H9 (cell line): ENCODE data around the gene WNT10A. TPM values are rescaled to one million over a fixed set of nuclear protein-coding genes. Genes with fewer than 3 reads are reported as not detected.

ENCODE experiments used
- DNase-seq: peaks from one replicate; pipeline ENCODE4 v3.0.0-alpha.2; 2017
- H2AFZ ChIP-seq: one replicate; pipeline ENCODE4 v1.6.1; 2013; ENCODE audit warnings: mild to moderate bottlenecking, low read length, control low read depth, moderate library complexity
- H2AK5ac ChIP-seq: 2 replicates; pipeline ENCODE4 v1.6.1; 2013; ENCODE audit warnings: low read length, control low read depth, mixed read lengths; ENCODE audit not compliant: insufficient read length
- H2BK120ac ChIP-seq: one replicate; pipeline ENCODE4 v1.6.1; 2013; ENCODE audit warnings: low read depth, mild to moderate bottlenecking, low read length, control low read depth, inconsistent platforms; ENCODE audit not compliant: poor library complexity, severe bottlenecking
- H2BK12ac ChIP-seq: 2 replicates; pipeline ENCODE4 v1.6.1; 2013; ENCODE audit warnings: low read length, control low read depth, mixed read lengths, low read depth; ENCODE audit not compliant: insufficient read length
- H2BK15ac ChIP-seq: 2 replicates; pipeline ENCODE4 v1.6.1; 2013; ENCODE audit warnings: low read depth, low read length, control low read depth
- H2BK20ac ChIP-seq: one replicate; pipeline ENCODE4 v1.6.1; 2013; ENCODE audit warnings: low read depth, mild to moderate bottlenecking, low read length, control low read depth, inconsistent platforms; ENCODE audit not compliant: poor library complexity, severe bottlenecking
- H2BK5ac ChIP-seq: 2 replicates; pipeline ENCODE4 v1.6.1; 2013; ENCODE audit warnings: low read length, control low read depth, mixed read lengths; ENCODE audit not compliant: insufficient read length
- H3K14ac ChIP-seq: 2 replicates; pipeline ENCODE4 v1.6.1; 2013; ENCODE audit warnings: low read length, control low read depth; ENCODE audit not compliant: insufficient read depth
- H3K18ac ChIP-seq: 2 replicates; pipeline ENCODE4 v1.6.1; 2013; ENCODE audit warnings: low read depth, mild to moderate bottlenecking, mixed read lengths, low read length, control low read depth; ENCODE audit not compliant: insufficient read length
- H3K23ac ChIP-seq: 2 replicates; pipeline ENCODE4 v1.6.1; 2013; ENCODE audit warnings: low read length, control low read depth, mixed read lengths, low read depth; ENCODE audit not compliant: insufficient read length
- H3K23me2 ChIP-seq: 2 replicates; pipeline ENCODE4 v1.6.1; 2013; ENCODE audit warnings: low read depth, mild to moderate bottlenecking, mixed read lengths, low read length, control low read depth; ENCODE audit not compliant: insufficient read length, poor library complexity, severe bottlenecking
- H3K27ac ChIP-seq: 2 replicates; pipeline ENCODE4 v1.5.1; 2013; ENCODE audit warnings: low read length, control low read depth, mixed read lengths, low read depth; ENCODE audit not compliant: insufficient read length
- H3K27me3 ChIP-seq: 2 replicates; pipeline ENCODE4 v1.6.1; 2013; ENCODE audit warnings: low read length, control low read depth, inconsistent platforms; ENCODE audit not compliant: insufficient read depth
- H3K4ac ChIP-seq: 2 replicates; pipeline ENCODE4 v1.6.1; 2013; ENCODE audit warnings: low read depth, mild to moderate bottlenecking, control low read depth, inconsistent platforms, low read length, moderate library complexity
- H3K4me1 ChIP-seq: 2 replicates; pipeline ENCODE4 v1.6.1; 2013; ENCODE audit warnings: low read length, control low read depth, inconsistent platforms; ENCODE audit not compliant: insufficient read depth
- H3K4me2 ChIP-seq: 2 replicates; pipeline ENCODE4 v1.6.1; 2013; ENCODE audit warnings: low read length, control low read depth, mixed read lengths; ENCODE audit not compliant: insufficient read length, insufficient read depth
- H3K56ac ChIP-seq: 2 replicates; pipeline ENCODE4 v1.6.1; 2013; ENCODE audit warnings: low read depth, mild to moderate bottlenecking, mixed read lengths, low read length, control low read depth; ENCODE audit not compliant: insufficient read length
- H3K79me1 ChIP-seq: 2 replicates; pipeline ENCODE4 v1.6.1; 2013; ENCODE audit warnings: low read depth, mild to moderate bottlenecking, moderate library complexity, low read length, control low read depth, inconsistent platforms; ENCODE audit not compliant: insufficient read depth, poor library complexity, severe bottlenecking
- H3K79me2 ChIP-seq: 2 replicates; pipeline ENCODE4 v1.6.1; 2013; ENCODE audit warnings: low read length, control low read depth, inconsistent platforms; ENCODE audit not compliant: insufficient read depth
- H3K9ac ChIP-seq: 2 replicates; pipeline ENCODE4 v1.6.1; 2013; ENCODE audit warnings: low read length, control low read depth, mixed read lengths; ENCODE audit not compliant: insufficient read length; ENCODE audit errors: extremely low read depth
- H3K9me3 ChIP-seq: one replicate; pipeline ENCODE4 v1.6.1; 2013; ENCODE audit warnings: low read depth, low read length, inconsistent platforms; ENCODE audit not compliant: control insufficient read depth
- H3T11ph ChIP-seq: one replicate; pipeline ENCODE4 v1.6.1; 2013; ENCODE audit warnings: mild to moderate bottlenecking, low read length, control low read depth, inconsistent platforms
- H4K20me1 ChIP-seq: one replicate; pipeline ENCODE4 v1.6.1; 2013; ENCODE audit not compliant: control insufficient read depth, insufficient read length, insufficient read depth
- H4K5ac ChIP-seq: 2 replicates; pipeline ENCODE4 v1.6.1; 2013; ENCODE audit warnings: low read depth, mild to moderate bottlenecking, mixed read lengths, low read length, control low read depth; ENCODE audit not compliant: insufficient read length
- H4K8ac ChIP-seq: replicated peaks from 2 replicates; pipeline ENCODE4 v1.6.1; 2013; ENCODE audit warnings: low read length, control low read depth, mixed read lengths, low read depth; ENCODE audit not compliant: insufficient read length
- H4K91ac ChIP-seq: 2 replicates; pipeline ENCODE4 v1.6.1; 2013; ENCODE audit warnings: low read depth, mild to moderate bottlenecking, moderate library complexity, mixed read lengths, low read length, control low read depth; ENCODE audit not compliant: insufficient read length
- H3K27ac Mint-ChIP-seq, 3 experiments: 2 replicates in 2 of 3; 3 replicates in 1 of 3; pipeline ENCODE4 v1.8.0; 2020 to 2021; ENCODE audit warnings: mixed read lengths in 3 of 3, mild to moderate bottlenecking in 1 of 3, moderate library complexity in 1 of 3
- H3K27me3 Mint-ChIP-seq: 2 replicates; pipeline ENCODE4 v1.8.0; 2021; ENCODE audit warnings: low read depth, mild to moderate bottlenecking, moderate library complexity, mixed read lengths
- H3K36me3 Mint-ChIP-seq, 3 experiments: 2 replicates in 2 of 3; 3 replicates in 1 of 3; pipeline ENCODE4 v1.8.0; 2020 to 2021; ENCODE audit warnings: low read depth in 3 of 3, mixed read lengths in 3 of 3; ENCODE audit not compliant: insufficient read depth in 1 of 3
- H3K4me1 Mint-ChIP-seq, 2 experiments: 2 replicates each; pipeline ENCODE4 v1.8.0; 2020; ENCODE audit warnings: mixed read lengths in 2 of 2
- H3K4me3 Mint-ChIP-seq, 2 experiments: 2 replicates in 1 of 2; 3 replicates in 1 of 2; pipeline ENCODE4 v1.8.0; 2020 to 2021; ENCODE audit warnings: mild to moderate bottlenecking in 2 of 2, mixed read lengths in 2 of 2, moderate library complexity in 1 of 2
- H3K9me3 Mint-ChIP-seq, 2 experiments: 2 replicates in 1 of 2; 3 replicates in 1 of 2; pipeline ENCODE4 v1.8.0; 2020; ENCODE audit warnings: mild to moderate bottlenecking in 2 of 2, mixed read lengths in 2 of 2, moderate library complexity in 1 of 2
- WGBS: extraction: QIAGEN DNeasy Blood & Tissue Kit; methylation state at CpG from one replicate; pipeline ENCODE4 v1.1.7; 2013; ENCODE audit warnings: missing lambda C conversion rate, low lambda C conversion rate, mixed read lengths; ENCODE audit not compliant: insufficient read length; ENCODE audit errors: extremely low coverage; 5-methylcytosine and 5-hydroxymethylcytosine counted together
- total RNA-seq: library from RNA; stranded (reverse); gene quantifications from 2 replicates; pipeline ENCODE4 v1.2.1, GENCODE V29; 2021
- TF ChIP-seq, protein P1 (sequence below): fragments of 200-600 bp; sonication (generic); conservative IDR thresholded peaks from 3 replicates; pipeline ENCODE4 v1.8.0; 2021; ENCODE audit warnings: antibody characterized with exemption, mild to moderate bottlenecking

The WNT10A gene
- total RNA-seq, 1 experiment from 2014 or later = not detected

DNA sequence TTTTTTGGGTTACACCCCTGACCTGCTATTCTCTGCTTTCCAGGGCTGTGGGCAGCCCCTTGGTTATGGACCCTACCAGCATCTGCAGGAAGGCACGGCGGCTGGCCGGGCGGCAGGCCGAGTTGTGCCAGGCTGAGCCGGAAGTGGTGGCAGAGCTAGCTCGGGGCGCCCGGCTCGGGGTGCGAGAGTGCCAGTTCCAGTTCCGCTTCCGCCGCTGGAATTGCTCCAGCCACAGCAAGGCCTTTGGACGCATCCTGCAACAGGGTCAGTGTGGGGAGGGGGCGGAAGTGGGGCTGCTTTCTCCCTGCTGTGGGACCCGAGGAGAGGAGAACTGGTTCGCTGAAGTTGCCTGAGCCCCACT is 9.7 kb upstream of the WNT10A start:
- Histone ChIP-seq H4K5ac (no peak overlapping the region), H3K27me3 (peaks cover 96% of the 10 kb centered on the region), H3K14ac (no peak overlapping the region; the same call in 1 of the 2 replicates), H2BK120ac (no peak overlapping the region), H3K79me1 (no peaks in the 10 kb centered on the region), H3K23me2 (peaks cover 2% of the 10 kb centered on the region), H2AFZ (no peak overlapping the region), H2BK5ac (no peak overlapping the region), H4K8ac (no peak overlapping the region), H3T11ph (no peak overlapping the region), H3K56ac (no peak overlapping the region), H3K4ac (no peak overlapping the region), H2BK15ac (no peak overlapping the region), H4K91ac (no peak overlapping the region), H2BK20ac (no peak overlapping the region), H3K18ac (no peak overlapping the region), H3K27ac (no peak overlapping the region), H3K9ac (no peak overlapping the region), H3K23ac (no peak overlapping the region), H3K4me1 (no peaks in the 10 kb centered on the region), H3K9me3 (no peaks in the 10 kb centered on the region), H3K79me2 (no peaks in the 10 kb centered on the region), H2BK12ac (no peak overlapping the region), H3K4me2 (peak overlapping the region; percentile 4), H4K20me1 (no peaks in the 10 kb centered on the region), H2AK5ac (no peak overlapping the region)
- H3K4me3 Mint-ChIP-seq = no peak overlapping the region; a peak in 1 of 5 replicates
- no peak for DNase-seq
- TF ChIP-seq, protein P1, sequence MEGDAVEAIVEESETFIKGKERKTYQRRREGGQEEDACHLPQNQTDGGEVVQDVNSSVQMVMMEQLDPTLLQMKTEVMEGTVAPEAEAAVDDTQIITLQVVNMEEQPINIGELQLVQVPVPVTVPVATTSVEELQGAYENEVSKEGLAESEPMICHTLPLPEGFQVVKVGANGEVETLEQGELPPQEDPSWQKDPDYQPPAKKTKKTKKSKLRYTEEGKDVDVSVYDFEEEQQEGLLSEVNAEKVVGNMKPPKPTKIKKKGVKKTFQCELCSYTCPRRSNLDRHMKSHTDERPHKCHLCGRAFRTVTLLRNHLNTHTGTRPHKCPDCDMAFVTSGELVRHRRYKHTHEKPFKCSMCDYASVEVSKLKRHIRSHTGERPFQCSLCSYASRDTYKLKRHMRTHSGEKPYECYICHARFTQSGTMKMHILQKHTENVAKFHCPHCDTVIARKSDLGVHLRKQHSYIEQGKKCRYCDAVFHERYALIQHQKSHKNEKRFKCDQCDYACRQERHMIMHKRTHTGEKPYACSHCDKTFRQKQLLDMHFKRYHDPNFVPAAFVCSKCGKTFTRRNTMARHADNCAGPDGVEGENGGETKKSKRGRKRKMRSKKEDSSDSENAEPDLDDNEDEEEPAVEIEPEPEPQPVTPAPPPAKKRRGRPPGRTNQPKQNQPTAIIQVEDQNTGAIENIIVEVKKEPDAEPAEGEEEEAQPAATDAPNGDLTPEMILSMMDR = no peak
- H3K36me3 Mint-ChIP-seq = no peaks in the 10 kb centered on the region; a peak in 1 of 7 replicates
- peaks cover 98% of the 10 kb centered on the region for H3K27me3 Mint-ChIP-seq
- H3K4me1 Mint-ChIP-seq = peaks cover 9 to 18% of the 10 kb centered on the region in 2 experiments
- no CpG with 5 or more reads among the region's 18 CpGs for WGBS
- H3K9me3 Mint-ChIP-seq = peaks cover 2 to 3% of the 10 kb centered on the region in 2 experiments; a peak in 4 of 5 replicates
- H3K27ac Mint-ChIP-seq = no peak overlapping the region
